H9 (cell line): ENCODE measurements around the gene RNASEL. TPM values are rescaled to one million over a fixed set of nuclear protein-coding genes. Genes with fewer than 3 reads are reported as not detected.

ENCODE experiments used
- DNase-seq: peaks from one replicate; pipeline ENCODE4 v3.0.0-alpha.2; 2017
- H2AFZ ChIP-seq: one replicate; pipeline ENCODE4 v1.6.1; 2013; ENCODE audit warnings: mild to moderate bottlenecking, low read length, control low read depth, moderate library complexity
- H2AK5ac ChIP-seq: 2 replicates; pipeline ENCODE4 v1.6.1; 2013; ENCODE audit warnings: low read length, control low read depth, mixed read lengths; ENCODE audit not compliant: insufficient read length
- H2BK120ac ChIP-seq: one replicate; pipeline ENCODE4 v1.6.1; 2013; ENCODE audit warnings: low read depth, mild to moderate bottlenecking, low read length, control low read depth, inconsistent platforms; ENCODE audit not compliant: poor library complexity, severe bottlenecking
- H2BK12ac ChIP-seq: 2 replicates; pipeline ENCODE4 v1.6.1; 2013; ENCODE audit warnings: low read length, control low read depth, mixed read lengths, low read depth; ENCODE audit not compliant: insufficient read length
- H2BK15ac ChIP-seq: 2 replicates; pipeline ENCODE4 v1.6.1; 2013; ENCODE audit warnings: low read depth, low read length, control low read depth
- H2BK20ac ChIP-seq: one replicate; pipeline ENCODE4 v1.6.1; 2013; ENCODE audit warnings: low read depth, mild to moderate bottlenecking, low read length, control low read depth, inconsistent platforms; ENCODE audit not compliant: poor library complexity, severe bottlenecking
- H2BK5ac ChIP-seq: 2 replicates; pipeline ENCODE4 v1.6.1; 2013; ENCODE audit warnings: low read length, control low read depth, mixed read lengths; ENCODE audit not compliant: insufficient read length
- H3K14ac ChIP-seq: 2 replicates; pipeline ENCODE4 v1.6.1; 2013; ENCODE audit warnings: low read length, control low read depth; ENCODE audit not compliant: insufficient read depth
- H3K18ac ChIP-seq: 2 replicates; pipeline ENCODE4 v1.6.1; 2013; ENCODE audit warnings: low read depth, mild to moderate bottlenecking, mixed read lengths, low read length, control low read depth; ENCODE audit not compliant: insufficient read length
- H3K23ac ChIP-seq: 2 replicates; pipeline ENCODE4 v1.6.1; 2013; ENCODE audit warnings: low read length, control low read depth, mixed read lengths, low read depth; ENCODE audit not compliant: insufficient read length
- H3K23me2 ChIP-seq: 2 replicates; pipeline ENCODE4 v1.6.1; 2013; ENCODE audit warnings: low read depth, mild to moderate bottlenecking, mixed read lengths, low read length, control low read depth; ENCODE audit not compliant: insufficient read length, poor library complexity, severe bottlenecking
- H3K27ac ChIP-seq: 2 replicates; pipeline ENCODE4 v1.5.1; 2013; ENCODE audit warnings: low read length, control low read depth, mixed read lengths, low read depth; ENCODE audit not compliant: insufficient read length
- H3K27me3 ChIP-seq: 2 replicates; pipeline ENCODE4 v1.6.1; 2013; ENCODE audit warnings: low read length, control low read depth, inconsistent platforms; ENCODE audit not compliant: insufficient read depth
- H3K4ac ChIP-seq: 2 replicates; pipeline ENCODE4 v1.6.1; 2013; ENCODE audit warnings: low read depth, mild to moderate bottlenecking, control low read depth, inconsistent platforms, low read length, moderate library complexity
- H3K4me1 ChIP-seq: 2 replicates; pipeline ENCODE4 v1.6.1; 2013; ENCODE audit warnings: low read length, control low read depth, inconsistent platforms; ENCODE audit not compliant: insufficient read depth
- H3K4me2 ChIP-seq: 2 replicates; pipeline ENCODE4 v1.6.1; 2013; ENCODE audit warnings: low read length, control low read depth, mixed read lengths; ENCODE audit not compliant: insufficient read length, insufficient read depth
- H3K56ac ChIP-seq: 2 replicates; pipeline ENCODE4 v1.6.1; 2013; ENCODE audit warnings: low read depth, mild to moderate bottlenecking, mixed read lengths, low read length, control low read depth; ENCODE audit not compliant: insufficient read length
- H3K79me1 ChIP-seq: 2 replicates; pipeline ENCODE4 v1.6.1; 2013; ENCODE audit warnings: low read depth, mild to moderate bottlenecking, moderate library complexity, low read length, control low read depth, inconsistent platforms; ENCODE audit not compliant: insufficient read depth, poor library complexity, severe bottlenecking
- H3K79me2 ChIP-seq: 2 replicates; pipeline ENCODE4 v1.6.1; 2013; ENCODE audit warnings: low read length, control low read depth, inconsistent platforms; ENCODE audit not compliant: insufficient read depth
- H3K9ac ChIP-seq: 2 replicates; pipeline ENCODE4 v1.6.1; 2013; ENCODE audit warnings: low read length, control low read depth, mixed read lengths; ENCODE audit not compliant: insufficient read length; ENCODE audit errors: extremely low read depth
- H3K9me3 ChIP-seq: one replicate; pipeline ENCODE4 v1.6.1; 2013; ENCODE audit warnings: low read depth, low read length, inconsistent platforms; ENCODE audit not compliant: control insufficient read depth
- H3T11ph ChIP-seq: one replicate; pipeline ENCODE4 v1.6.1; 2013; ENCODE audit warnings: mild to moderate bottlenecking, low read length, control low read depth, inconsistent platforms
- H4K20me1 ChIP-seq: one replicate; pipeline ENCODE4 v1.6.1; 2013; ENCODE audit not compliant: control insufficient read depth, insufficient read length, insufficient read depth
- H4K5ac ChIP-seq: 2 replicates; pipeline ENCODE4 v1.6.1; 2013; ENCODE audit warnings: low read depth, mild to moderate bottlenecking, mixed read lengths, low read length, control low read depth; ENCODE audit not compliant: insufficient read length
- H4K8ac ChIP-seq: replicated peaks from 2 replicates; pipeline ENCODE4 v1.6.1; 2013; ENCODE audit warnings: low read length, control low read depth, mixed read lengths, low read depth; ENCODE audit not compliant: insufficient read length
- H4K91ac ChIP-seq: 2 replicates; pipeline ENCODE4 v1.6.1; 2013; ENCODE audit warnings: low read depth, mild to moderate bottlenecking, moderate library complexity, mixed read lengths, low read length, control low read depth; ENCODE audit not compliant: insufficient read length
- H3K27ac Mint-ChIP-seq, 3 experiments: 2 replicates in 2 of 3; 3 replicates in 1 of 3; pipeline ENCODE4 v1.8.0; 2020 to 2021; ENCODE audit warnings: mixed read lengths in 3 of 3, mild to moderate bottlenecking in 1 of 3, moderate library complexity in 1 of 3
- H3K27me3 Mint-ChIP-seq: 2 replicates; pipeline ENCODE4 v1.8.0; 2021; ENCODE audit warnings: low read depth, mild to moderate bottlenecking, moderate library complexity, mixed read lengths
- H3K36me3 Mint-ChIP-seq, 3 experiments: 2 replicates in 2 of 3; 3 replicates in 1 of 3; pipeline ENCODE4 v1.8.0; 2020 to 2021; ENCODE audit warnings: low read depth in 3 of 3, mixed read lengths in 3 of 3; ENCODE audit not compliant: insufficient read depth in 1 of 3
- H3K4me1 Mint-ChIP-seq, 2 experiments: 2 replicates each; pipeline ENCODE4 v1.8.0; 2020; ENCODE audit warnings: mixed read lengths in 2 of 2
- H3K4me3 Mint-ChIP-seq, 2 experiments: 2 replicates in 1 of 2; 3 replicates in 1 of 2; pipeline ENCODE4 v1.8.0; 2020 to 2021; ENCODE audit warnings: mild to moderate bottlenecking in 2 of 2, mixed read lengths in 2 of 2, moderate library complexity in 1 of 2
- H3K9me3 Mint-ChIP-seq, 2 experiments: 2 replicates in 1 of 2; 3 replicates in 1 of 2; pipeline ENCODE4 v1.8.0; 2020; ENCODE audit warnings: mild to moderate bottlenecking in 2 of 2, mixed read lengths in 2 of 2, moderate library complexity in 1 of 2
- WGBS: extraction: QIAGEN DNeasy Blood & Tissue Kit; methylation state at CpG from one replicate; pipeline ENCODE4 v1.1.7; 2013; ENCODE audit warnings: missing lambda C conversion rate, low lambda C conversion rate, mixed read lengths; ENCODE audit not compliant: insufficient read length; ENCODE audit errors: extremely low coverage; 5-methylcytosine and 5-hydroxymethylcytosine counted together
- total RNA-seq: library from RNA; stranded (reverse); gene quantifications from 2 replicates; pipeline ENCODE4 v1.2.1, GENCODE V29; 2021
- TF ChIP-seq, protein P1 (sequence below): fragments of 200-600 bp; sonication (generic); conservative IDR thresholded peaks from 3 replicates; pipeline ENCODE4 v1.8.0; 2021; ENCODE audit warnings: antibody characterized with exemption, mild to moderate bottlenecking

The RNASEL gene
- total RNA-seq, 1 experiment from 2014 or later: 0.63 TPM

DNA sequence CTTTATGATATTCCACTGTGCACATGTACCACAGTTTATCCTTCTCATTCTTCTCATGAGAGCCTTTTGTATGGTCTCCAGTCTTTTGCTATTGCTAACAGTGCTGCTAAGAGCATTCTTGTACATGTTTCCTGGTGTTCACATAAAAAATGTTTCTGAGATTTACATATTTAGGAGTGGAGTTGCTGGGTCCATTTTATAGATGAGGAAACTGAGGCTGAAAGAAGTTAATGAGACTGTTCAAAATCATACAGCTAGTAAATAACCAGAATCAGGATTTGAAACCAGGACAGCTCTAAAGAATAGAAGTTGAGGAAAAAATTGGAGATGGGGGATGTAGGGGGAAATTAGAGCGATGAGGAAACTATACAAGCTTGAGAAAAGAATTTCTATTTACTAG, 42.9 kb upstream of the RNASEL start:
- no peak overlapping the region for H2BK120ac ChIP-seq
- H3K56ac ChIP-seq: no peak overlapping the region
- no peak overlapping the region for H2BK12ac ChIP-seq
- no peaks in the 10 kb centered on the region for H3K9me3 Mint-ChIP-seq
- peak overlapping the region in 1 of 3 experiments; percentile 6; a peak in 1 of 7 replicates for H3K27ac Mint-ChIP-seq
- no peak overlapping the region for H2AK5ac ChIP-seq
- no peaks in the 10 kb centered on the region for H3K27me3 ChIP-seq
- H4K5ac ChIP-seq: no peak overlapping the region
- H3K23ac ChIP-seq: no peak overlapping the region
- no peak overlapping the region for H3K4ac ChIP-seq
- H3K27ac ChIP-seq: no peak overlapping the region
- no peak overlapping the region for H2BK15ac ChIP-seq
- H2BK5ac ChIP-seq: no peak overlapping the region
- no peaks in the 10 kb centered on the region for H3K79me1 ChIP-seq
- peaks cover 6% of the 10 kb centered on the region; the same call in 1 of the 2 replicates for H3K4me1 ChIP-seq
- no peak overlapping the region for H3K4me2 ChIP-seq
- H2AFZ ChIP-seq: no peak overlapping the region
- no peaks in the 10 kb centered on the region for H3K23me2 ChIP-seq
- TF ChIP-seq, protein P1, sequence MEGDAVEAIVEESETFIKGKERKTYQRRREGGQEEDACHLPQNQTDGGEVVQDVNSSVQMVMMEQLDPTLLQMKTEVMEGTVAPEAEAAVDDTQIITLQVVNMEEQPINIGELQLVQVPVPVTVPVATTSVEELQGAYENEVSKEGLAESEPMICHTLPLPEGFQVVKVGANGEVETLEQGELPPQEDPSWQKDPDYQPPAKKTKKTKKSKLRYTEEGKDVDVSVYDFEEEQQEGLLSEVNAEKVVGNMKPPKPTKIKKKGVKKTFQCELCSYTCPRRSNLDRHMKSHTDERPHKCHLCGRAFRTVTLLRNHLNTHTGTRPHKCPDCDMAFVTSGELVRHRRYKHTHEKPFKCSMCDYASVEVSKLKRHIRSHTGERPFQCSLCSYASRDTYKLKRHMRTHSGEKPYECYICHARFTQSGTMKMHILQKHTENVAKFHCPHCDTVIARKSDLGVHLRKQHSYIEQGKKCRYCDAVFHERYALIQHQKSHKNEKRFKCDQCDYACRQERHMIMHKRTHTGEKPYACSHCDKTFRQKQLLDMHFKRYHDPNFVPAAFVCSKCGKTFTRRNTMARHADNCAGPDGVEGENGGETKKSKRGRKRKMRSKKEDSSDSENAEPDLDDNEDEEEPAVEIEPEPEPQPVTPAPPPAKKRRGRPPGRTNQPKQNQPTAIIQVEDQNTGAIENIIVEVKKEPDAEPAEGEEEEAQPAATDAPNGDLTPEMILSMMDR: no peak
- no peak overlapping the region for H3K9ac ChIP-seq
- no peak overlapping the region for H4K8ac ChIP-seq
- no peaks in the 10 kb centered on the region for H3K9me3 ChIP-seq
- H3K4me1 Mint-ChIP-seq: peaks cover 34 to 44% of the 10 kb centered on the region in 2 experiments
- H3K18ac ChIP-seq: no peak overlapping the region
- H4K20me1 ChIP-seq: no peaks in the 10 kb centered on the region
- H2BK20ac ChIP-seq: no peak overlapping the region
- no peaks in the 10 kb centered on the region for H3K79me2 ChIP-seq
- no peak overlapping the region for H3T11ph ChIP-seq
- H3K27me3 Mint-ChIP-seq: no peaks in the 10 kb centered on the region; the same call in 1 of the 2 replicates
- no peak overlapping the region for H3K14ac ChIP-seq
- WGBS: 67% methylated on average over 1 of the region's 1 CpG
- H3K36me3 Mint-ChIP-seq: no peaks in the 10 kb centered on the region
- H3K4me3 Mint-ChIP-seq: no peak overlapping the region
- H4K91ac ChIP-seq: no peak overlapping the region
- no peak for DNase-seq
